ENCODE data around the gene ZNF674.
"Not testable (repeated sequence)": the region's sequence is repeated elsewhere in the genome, so short reads cannot be mapped to it uniquely, and the experiment has no call there.

DNA sequence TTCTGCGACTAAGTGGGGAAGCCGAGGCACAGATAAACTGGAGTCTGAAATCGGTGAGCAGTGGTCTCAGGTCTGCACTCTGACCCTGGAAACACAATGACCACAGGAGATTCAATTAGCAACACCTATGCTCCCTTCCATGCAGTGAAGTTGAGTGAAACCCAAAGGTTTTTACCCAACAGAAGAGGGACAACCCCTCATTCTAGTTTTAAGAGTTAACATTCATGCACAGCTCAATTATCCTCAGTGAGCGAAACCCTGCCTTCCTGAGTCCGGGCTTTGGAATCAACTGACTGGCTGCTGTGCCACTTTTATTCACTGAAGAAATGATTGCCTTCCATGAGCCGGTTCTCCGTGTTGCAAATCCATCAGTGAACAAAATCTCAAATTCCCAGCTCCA, 694 bp downstream of the ZNF674 start:
- TF ChIP-seq, protein P1, sequence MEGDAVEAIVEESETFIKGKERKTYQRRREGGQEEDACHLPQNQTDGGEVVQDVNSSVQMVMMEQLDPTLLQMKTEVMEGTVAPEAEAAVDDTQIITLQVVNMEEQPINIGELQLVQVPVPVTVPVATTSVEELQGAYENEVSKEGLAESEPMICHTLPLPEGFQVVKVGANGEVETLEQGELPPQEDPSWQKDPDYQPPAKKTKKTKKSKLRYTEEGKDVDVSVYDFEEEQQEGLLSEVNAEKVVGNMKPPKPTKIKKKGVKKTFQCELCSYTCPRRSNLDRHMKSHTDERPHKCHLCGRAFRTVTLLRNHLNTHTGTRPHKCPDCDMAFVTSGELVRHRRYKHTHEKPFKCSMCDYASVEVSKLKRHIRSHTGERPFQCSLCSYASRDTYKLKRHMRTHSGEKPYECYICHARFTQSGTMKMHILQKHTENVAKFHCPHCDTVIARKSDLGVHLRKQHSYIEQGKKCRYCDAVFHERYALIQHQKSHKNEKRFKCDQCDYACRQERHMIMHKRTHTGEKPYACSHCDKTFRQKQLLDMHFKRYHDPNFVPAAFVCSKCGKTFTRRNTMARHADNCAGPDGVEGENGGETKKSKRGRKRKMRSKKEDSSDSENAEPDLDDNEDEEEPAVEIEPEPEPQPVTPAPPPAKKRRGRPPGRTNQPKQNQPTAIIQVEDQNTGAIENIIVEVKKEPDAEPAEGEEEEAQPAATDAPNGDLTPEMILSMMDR (conservative IDR thresholded peaks at IDR 0.05; ENCODE audit: low read depth, low read length): not testable (repeated sequence)
- TF ChIP-seq, protein P2, sequence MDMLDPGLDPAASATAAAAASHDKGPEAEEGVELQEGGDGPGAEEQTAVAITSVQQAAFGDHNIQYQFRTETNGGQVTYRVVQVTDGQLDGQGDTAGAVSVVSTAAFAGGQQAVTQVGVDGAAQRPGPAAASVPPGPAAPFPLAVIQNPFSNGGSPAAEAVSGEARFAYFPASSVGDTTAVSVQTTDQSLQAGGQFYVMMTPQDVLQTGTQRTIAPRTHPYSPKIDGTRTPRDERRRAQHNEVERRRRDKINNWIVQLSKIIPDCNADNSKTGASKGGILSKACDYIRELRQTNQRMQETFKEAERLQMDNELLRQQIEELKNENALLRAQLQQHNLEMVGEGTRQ (IDR thresholded peaks at IDR 0.05; ENCODE audit: low read depth, low read length): not testable (repeated sequence)
- not testable (repeated sequence) for TF ChIP-seq NFE2L2 (IDR thresholded peaks at IDR 0.05; ENCODE audit: low read depth, low read length); MAFK (IDR thresholded peaks at IDR 0.05; ENCODE audit: low read depth, low read length); CEBPB (IDR thresholded peaks at IDR 0.05; ENCODE audit: low read depth, low read length); RAD21 (IDR thresholded peaks at IDR 0.05; ENCODE audit: low read length); RCOR1 (IDR thresholded peaks at IDR 0.05; ENCODE audit: insufficient replicate concordance, low read length); BHLHE40 (IDR thresholded peaks at IDR 0.05; ENCODE audit: low read depth, low read length); MXI1 (IDR thresholded peaks at IDR 0.05; ENCODE audit: borderline replicate concordance, low read depth, low read length); POLR2A (IDR thresholded peaks at IDR 0.05; ENCODE audit: low read depth, low read length)

All from IMR-90 (cell line).